Stimulated activated CD8-positive, alpha-beta memory T cell treated with anti-CD3 and anti-CD28 coated beads, Interleukin-12 subunit alpha, Interleukin-12 subunit beta, amount 100 ng/mL, for 24 hours (primary cell): ENCODE data around the gene MNT.

ENCODE experiments used
- DNase-seq: peaks from one replicate; pipeline ENCODE4 v3.0.0-alpha.2; 2020; ENCODE audit errors: extremely low read depth

Gene MNT

DNA sequence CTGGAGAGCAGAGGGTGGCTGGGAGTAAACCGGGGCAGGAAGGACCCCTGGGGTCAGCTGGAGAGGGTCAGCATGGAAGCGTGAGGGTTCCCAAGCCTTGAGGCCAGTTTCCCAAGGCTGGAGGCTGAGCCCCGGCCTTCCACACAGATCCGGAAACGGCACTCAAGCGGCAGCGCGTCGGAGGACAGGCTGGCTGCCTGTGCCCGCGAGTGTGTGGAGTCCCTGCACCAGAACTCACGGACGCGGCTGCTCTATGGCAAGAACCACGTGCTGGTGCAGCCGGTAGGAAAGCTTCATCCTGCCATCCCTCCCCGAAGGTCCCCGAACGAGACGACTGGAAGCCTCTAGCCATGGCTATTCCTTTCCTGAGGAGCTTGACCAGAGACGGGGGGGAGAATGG, 37.5 kb downstream of the MNT start:
- DNase-seq: no peak

DNA sequence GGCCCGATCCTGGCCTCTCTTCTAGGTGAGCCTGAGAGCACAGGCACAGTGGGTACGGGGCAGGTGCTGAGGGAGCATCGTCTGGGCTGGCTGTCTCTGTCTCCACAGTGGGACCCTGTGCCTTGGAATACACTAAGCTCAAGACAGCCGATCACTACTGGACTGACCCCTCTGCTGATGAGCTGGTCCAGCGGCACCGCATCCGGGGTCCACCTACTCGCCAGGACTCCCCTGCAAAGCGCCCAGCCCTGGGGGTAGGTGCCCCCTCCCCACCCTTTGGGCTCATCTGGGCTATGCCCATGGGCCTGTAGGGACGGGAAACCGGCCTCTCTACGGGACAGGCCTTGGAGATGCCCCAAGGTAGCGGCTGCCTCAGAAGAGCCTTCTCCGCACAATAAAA, 38.0 kb downstream of the MNT start:
- no peak for DNase-seq

DNA sequence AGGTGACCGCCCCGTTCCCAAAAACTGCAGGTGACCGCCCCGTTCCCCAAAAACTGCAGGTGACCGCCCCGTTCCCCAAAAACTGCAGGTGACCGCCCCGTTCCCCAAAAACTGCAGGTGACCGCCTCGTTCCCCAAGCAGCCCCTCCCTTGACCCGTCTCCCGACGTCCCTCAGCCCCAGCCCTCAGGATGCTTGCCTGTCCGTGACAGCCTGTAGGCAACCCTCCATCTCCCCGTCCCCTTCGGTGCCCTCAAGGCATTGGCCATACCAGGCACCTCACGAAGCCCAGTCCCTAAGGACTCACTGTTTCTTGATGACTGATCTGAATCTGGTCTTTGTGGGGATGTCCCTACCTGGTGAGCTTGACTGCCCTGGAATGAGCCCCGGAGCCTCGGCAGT, 38.4 kb downstream of the MNT start:
- DNase-seq: no peak

DNA sequence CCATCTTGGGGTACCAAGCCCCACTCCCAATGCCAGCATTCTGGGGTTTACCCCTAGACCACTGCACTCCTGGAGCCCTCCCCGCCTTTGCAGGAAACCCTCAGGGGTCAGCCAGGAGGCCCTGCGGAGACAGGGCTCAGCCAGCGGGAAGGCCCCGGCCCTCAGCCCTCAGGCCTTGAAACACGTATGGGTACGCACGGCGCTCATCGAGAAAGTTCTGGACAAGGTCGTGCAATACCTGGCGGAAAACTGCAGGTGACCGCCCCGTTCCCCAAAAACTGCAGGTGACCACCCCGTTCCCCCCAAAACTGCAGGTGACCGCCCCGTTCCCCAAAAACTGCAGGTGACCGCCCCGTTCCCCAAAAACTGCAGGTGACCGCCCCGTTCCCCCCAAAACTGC, 38.8 kb downstream of the MNT start:
- no peak for DNase-seq

DNA sequence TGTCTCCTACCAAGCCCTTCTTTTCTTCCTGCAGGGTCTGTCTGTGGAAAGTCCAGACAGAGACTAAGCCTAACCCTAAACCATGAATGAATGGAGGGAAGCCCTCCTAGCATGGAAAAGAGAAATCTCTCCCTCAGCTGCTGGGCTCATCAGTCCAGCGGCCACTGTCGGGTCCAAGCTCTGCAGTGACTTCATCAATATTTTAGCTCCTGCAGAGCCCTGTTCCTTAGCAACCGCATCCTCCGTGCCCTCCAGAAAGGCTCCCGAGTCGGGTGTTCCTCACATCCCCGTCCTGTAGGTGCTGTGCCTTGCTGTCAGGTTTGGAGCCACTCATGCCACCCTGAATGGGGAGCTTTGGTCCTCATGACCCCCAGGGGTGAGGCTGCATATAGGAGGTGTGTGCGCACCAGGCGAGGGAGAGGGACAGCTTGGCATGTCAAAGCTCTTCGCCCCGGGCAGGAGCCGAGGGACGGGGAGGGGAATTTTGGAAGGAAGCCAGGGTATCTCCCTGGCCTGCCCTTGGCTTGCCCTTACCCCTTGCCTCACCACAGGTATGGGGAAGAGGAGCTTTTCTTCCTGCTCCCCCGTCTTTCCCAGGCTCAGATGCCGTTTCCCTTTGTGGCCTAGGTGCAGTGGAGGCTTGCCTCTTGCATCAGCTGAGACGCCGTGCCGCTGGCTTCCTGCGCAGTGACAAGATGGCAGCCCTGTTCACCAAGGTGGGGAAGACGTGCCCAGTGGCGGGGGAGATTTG, 39.7 kb downstream of the MNT start:
- no peak for DNase-seq

DNA sequence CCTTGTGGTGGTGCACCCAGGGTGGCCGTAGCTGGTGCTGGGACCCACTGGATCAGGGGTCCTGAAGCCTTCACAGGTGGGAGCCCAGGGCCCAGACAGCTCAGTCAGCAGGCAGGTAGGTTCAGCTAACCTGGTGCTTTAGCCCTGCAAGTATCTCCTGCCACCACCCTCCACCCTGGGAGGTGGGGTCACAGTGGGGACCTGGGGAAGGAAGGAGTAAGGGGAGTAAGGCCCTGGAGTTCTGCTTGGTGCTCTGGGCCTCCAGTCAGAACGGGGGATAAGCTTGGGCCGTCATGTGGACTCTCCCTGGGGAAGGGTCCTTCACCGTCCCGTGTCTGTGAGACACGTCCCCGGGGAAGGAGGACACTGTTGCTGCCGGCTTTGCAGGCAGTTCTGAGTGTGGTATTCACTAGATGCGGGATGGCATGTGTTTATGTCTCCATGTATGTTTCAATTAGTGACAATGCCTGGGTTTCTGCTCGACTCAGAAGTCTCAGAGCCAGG, 42.9 kb downstream of the MNT start:
- no peak for DNase-seq

DNA sequence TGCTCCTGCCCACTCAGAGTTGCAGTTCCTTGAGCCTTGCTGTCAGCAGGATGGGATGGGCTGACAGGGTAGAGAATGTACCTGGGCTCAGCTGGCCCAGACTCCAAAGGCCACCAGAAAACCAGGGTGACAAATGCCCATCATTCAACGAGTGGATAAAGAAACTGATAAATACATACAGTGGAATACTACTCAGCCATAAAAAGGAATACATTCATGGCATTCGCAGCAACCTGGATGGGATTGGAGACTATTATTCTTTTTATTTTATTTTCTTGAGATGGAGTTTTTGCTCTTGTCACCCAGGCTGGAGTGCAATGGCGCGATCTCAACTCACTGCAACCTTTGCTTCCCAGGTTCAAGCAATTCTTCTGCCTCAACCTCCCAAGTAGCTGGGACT, 43.6 kb downstream of the MNT start:
- DNase-seq: no peak

DNA sequence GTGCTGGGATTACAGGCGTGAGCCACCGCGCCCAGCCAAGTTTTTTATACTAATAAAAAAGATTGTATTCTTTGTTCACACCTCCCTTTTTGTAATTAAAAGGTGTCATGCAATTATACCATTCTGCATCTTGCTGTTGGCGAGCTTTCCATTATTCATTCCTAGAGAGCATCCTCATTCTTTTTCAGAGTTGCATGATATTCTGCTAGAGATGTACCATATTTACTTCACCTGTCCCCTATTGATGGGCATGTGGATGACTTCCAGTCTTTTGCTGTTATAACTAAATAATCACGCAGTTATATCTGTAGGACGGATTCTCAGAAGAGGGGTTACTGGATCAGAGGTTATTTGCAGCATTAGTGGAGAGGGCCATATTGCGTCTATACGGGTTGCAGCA, 46.5 kb downstream of the MNT start:
- no peak for DNase-seq

DNA sequence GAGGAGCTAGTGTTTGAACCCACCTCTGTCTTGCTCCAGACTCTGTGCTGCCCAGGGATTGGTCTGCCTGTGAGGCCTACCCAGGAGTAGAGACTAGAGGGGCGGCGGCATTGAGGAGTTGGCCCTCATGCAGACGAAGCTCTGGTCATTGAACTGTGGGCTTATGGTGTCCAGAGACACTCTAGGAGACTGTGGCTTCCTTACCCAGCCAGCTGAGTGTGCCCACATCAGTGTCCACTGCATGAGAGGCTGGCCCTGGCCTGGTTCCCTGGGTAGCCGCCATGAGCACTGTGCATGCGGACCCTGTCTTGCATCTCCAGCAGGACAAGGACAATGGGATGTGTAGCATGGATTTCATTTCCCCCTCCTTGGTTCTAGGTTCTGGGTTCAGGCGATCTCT, 49.6 kb downstream of the MNT start:
- no peak for DNase-seq

DNA sequence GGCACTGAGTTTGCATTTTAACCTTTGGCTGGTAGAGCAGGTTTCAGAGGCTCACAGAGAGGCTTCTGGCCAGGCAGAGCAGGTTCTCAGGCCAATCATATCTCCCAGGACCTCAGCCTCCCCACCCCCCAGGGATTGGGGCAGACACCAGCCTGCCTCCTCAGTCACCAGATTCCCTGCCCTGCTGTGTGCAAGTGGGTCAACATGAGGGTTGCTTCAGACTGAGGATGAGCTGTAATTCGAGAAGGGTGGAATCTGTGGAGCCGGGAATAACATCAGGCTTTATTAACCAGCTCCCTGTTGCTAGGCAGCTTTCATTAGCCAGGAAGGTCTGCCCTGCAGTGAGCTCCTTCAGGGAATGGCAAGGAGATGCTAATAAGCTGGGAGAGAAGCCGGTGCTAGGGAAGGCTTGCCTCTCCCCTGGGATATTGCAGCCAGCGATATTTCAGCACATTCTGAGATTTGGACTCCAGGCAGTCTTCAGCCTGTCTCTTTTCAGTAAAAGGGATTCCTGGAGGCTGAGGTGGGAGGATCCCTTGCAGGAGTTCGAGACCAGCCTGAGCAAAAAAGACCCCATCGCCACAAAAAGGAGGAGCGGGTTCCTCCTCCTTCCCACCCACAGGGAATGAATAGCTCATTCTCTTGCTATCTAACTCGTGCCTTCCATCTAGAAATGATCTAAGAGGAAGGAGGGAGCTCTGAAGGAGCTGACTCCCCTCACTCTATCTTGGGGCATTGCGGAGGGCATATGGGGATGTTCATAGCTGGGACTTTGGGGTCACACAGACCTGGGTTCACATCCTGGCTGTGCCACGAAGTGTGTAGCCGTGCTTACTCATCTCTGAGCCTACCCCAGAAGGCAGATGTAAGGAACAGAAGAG, 52.8 kb downstream of the MNT start:
- DNase-seq: no peak

DNA sequence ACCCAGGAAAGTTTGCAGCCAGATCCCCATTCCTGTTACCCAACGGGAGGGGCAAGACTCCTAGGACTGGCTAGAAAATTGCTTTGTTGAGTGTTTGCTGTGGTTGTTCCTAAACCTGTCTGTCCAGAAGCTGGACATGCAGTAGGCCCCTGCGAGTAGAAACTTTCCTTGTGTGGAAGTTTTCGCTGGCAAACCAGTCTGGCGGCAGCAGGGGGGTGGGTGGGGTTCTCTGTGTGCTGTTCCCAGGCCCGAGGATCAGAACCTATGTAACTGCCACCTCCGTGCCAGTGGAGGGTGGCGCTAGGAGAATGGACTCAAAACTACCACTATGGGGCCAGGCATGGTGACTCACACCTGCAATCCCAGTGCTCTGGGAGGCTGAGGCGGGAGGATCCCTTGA, 54.4 kb downstream of the MNT start:
- DNase-seq: no peak

DNA sequence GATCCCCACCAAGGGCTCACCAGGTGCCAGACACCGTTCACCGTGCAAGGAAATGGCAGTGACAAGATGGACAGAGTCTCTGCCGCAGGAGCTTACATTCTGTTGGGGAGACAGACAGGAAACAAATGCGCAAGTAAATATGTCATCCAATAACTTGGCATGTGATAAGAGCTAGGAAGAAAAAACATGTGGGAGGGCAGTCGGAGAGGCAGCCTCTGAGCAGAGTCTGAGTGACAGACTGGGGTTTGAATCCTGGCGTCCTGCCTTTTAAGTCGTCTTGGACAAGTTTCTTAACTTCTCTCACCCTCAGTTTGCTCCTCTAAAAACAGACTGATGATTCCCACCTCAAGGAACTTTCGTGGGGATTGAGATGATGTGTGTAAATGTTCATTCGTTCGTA, 56.3 kb downstream of the MNT start:
- DNase-seq: no peak

DNA sequence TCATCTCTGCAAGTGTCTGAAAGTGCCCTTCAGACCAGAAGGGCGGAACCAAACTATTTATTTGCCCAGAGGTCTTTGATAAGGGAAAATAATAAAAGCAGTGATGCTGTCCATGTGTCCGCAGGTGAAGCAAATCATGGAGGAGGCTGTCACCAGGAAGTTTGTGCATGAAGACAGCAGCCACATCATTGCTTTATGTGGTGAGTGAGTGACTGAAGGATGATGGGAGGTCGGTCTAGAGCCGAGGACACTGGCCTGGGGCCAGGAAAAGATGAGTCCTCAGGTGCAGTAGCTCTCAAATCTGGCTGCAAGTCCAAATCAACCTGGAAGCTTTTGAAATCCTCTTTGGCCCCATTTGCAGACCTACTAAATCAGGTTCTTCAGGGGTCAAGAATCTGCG, 57.4 kb downstream of the MNT start:
- DNase-seq: no peak

DNA sequence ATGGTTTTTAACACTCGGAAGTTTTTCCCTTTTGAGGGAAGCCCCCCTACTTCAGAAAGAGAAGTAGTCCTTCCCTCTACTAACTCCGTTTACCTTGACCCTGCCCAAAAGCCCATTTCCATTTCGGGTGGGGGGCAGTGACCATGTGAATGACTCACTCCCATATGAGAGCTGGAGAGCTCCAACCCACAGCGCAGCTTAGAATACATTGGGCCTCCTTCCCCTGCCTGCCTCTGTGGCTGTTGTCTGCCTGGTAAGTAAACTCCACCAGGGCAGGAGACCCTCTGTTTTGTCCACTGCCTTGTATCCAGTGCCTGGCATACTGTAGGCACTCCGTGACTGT, 62.6 kb downstream of the MNT start:
- DNase-seq: no peak

DNA sequence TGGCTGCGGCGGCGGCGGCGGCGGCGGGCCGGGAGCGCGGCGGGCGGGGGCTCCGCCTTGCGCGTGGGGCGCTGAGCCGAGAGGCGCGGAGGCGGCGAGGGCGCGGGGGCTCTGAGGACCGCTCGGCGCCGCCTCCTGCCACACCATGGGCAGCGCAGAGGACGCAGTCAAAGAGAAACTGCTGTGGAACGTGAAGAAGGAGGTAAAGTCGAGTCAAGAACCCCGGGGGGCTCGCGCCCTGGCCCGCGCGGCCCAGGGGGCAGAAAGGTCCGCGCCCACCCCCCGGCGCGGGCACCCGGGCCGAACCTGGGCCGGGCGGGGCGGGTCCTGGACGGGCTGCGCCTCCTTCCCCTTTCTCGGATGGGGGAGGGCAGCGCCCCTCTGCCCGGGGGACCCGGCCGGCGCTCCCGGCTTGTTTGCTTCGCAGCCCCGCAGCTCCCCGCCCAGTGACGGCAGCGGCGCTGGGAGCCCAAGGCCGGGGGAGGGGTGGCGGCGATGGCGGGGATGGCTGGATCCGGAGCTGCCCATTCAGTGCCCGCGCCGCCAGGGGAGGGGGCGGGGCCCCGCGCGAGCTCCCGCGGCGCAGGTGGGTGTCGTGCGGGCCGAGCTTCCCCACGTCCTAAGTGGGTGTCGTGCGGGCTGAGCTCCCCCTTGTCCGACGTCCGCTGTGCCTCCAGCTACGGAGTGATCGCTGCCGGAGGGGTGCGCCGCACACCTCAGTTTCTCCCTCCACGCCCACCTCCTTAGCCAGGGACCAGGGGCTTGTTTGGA, 63.1 kb downstream of the MNT start:
- no peak for DNase-seq

DNA sequence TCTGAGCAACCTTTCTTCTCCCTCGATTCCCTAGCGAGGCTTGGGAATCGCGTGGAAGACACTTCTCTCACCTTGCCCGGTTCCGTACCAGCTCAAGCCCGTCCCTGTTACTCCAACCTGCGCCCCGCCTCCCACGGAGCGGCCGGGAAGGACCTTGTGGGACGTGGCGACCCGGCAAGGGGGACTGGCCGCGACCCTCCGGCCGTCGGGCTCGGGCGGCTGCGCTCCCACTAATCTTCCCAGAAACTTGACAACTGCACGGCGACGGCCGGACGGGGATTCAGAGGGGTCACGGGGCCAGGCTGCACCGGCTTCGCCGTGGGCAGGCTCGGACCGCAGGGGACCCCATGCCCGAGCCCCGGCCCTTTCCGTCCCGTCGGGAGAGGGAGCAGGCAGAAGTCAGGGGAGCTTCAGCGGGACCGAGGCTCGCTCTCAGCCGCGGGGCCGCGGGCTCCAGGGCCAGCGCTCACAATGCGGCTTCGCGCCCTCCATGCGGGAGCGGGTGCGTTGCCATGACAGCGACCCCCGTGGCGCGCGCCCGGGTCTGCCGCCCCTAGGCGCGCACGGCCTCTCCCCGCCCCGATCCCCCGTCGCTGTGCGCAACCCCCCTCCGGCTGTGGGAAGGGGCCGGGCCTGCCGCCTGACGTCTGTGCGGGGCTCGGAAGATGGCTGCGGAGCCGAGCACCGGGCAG, 63.9 kb downstream of the MNT start, which contains the start of gene SGSM2:
TSS of gene SGSM2 (plus strand) at position 650 of the 692 bp plus-strand sequence. CDS start 188 bp downstream, outside the sequence.
- no peak for DNase-seq

DNA sequence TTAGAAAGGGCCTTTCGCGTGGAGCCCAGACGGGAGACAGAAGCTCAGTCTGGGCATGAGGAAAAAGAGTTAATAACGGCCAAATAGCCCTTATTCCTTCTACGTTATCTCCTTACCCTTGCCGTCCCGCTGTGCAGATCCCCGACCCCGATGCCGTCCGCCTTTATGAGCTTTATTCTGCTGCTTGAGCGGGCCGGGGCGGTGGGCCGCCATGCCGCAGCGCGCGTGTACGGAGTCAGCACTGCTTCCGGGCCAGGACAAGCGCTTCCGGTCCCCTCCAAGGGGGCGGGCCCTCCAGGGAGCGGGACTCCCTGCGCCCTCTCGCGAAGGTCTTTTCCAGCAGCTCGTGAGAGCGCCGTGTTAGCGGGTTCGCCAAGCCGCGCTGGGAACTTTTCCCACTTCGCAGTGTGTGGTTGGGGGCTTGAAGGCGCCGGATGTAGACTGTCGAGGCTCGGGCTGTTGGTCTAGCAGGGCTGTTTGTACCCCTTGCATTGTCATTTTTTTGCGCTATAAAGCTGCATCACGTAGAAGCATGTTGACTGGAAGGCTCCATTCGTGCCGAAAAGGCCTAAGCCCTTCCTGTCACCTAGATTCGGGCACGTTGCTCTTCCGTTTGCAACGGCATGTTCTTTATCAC, 64.5 kb downstream of the MNT start, which contains the start of gene TSR1:
TSS of gene TSR1 (minus strand) at position 243 of the 637 bp plus-strand sequence. CDS start at position 213, 30 bp downstream.
- DNase-seq: peak; percentile 82

DNA sequence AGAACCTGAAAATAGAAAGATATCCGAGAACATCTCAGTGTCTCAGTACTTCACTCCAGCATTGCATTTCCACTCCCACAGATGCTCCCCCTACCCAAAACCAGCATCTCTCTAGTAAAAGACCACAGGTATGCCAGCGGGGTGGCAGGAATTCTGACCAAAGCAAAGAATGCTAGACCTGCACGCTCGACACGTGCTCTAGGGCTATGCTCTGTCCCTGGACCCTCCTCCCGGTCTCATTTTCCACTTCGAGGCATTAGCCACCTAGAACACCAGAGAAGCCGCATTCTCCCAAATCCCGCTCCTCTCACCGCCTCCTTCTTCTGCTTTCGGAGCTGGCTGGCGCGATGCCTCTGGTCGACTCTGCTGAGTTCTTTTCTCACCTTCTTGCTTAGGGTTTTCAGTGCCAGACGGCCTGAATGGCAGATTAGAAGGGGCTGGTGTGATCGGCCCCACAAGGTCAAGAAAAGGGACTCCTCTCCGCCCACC, 65.1 kb downstream of the MNT start:
- DNase-seq: no peak
